WTC11 (cell line): ENCODE measurements around the gene SMAD7. TPM values are rescaled to one million over a fixed set of nuclear protein-coding genes. Genes with fewer than 3 reads are reported as not detected.

Experiments used
- ATAC-seq: fragments of 200-7000 bp; cut with Tn5 transposase; 2 replicates; pipeline ENCODE4 v1.10.0; 2021; ENCODE audit warnings: mild to moderate bottlenecking, moderate library complexity
- CTCF ChIA-PET: fragments of 300-600 bp; sonication (Branson Sonifier 250); formaldehyde crosslinking; loops from one replicate; lab custom pipeline; 2021; ENCODE audit warnings: antibody characterized with exemption; lab: Charles Lee
- POLR2A ChIA-PET: fragments of 350-600 bp; sonication (Branson Sonifier 250); formaldehyde crosslinking; loops from one replicate; lab custom pipeline; 2021; ENCODE audit warnings: antibody characterized with exemption; lab: Charles Lee
- DNase-seq: peaks from one replicate; pipeline ENCODE4 v3.0.0; 2021; ENCODE audit warnings: low spot score
- H3K27ac Mint-ChIP-seq: 2 replicates; pipeline ENCODE4 v1.8.0; 2021; ENCODE audit warnings: mixed read lengths
- H3K27me3 Mint-ChIP-seq: 2 replicates; pipeline ENCODE4 v1.8.0; 2021; ENCODE audit warnings: low read depth, mild to moderate bottlenecking, moderate library complexity, mixed read lengths
- H3K36me3 Mint-ChIP-seq: 2 replicates; pipeline ENCODE4 v1.8.0; 2021; ENCODE audit warnings: mixed read lengths
- H3K4me1 Mint-ChIP-seq: 2 replicates; pipeline ENCODE4 v1.8.0; 2022; ENCODE audit warnings: mixed read lengths
- H3K4me3 Mint-ChIP-seq: 2 replicates; pipeline ENCODE4 v1.8.0; 2021; ENCODE audit warnings: mild to moderate bottlenecking, moderate library complexity, mixed read lengths
- H3K9me3 Mint-ChIP-seq: 2 replicates; pipeline ENCODE4 v1.8.0; 2021; ENCODE audit warnings: mixed read lengths
- CBFB ChIP-seq: sonication (generic); formaldehyde crosslinking; IDR thresholded peaks from 2 replicates; pipeline ENCODE4 v1.8.1; 2022; ENCODE audit warnings: mild to moderate bottlenecking, low read depth, missing genetic modification reagents
- CREB1 ChIP-seq: sonication (generic); formaldehyde crosslinking; IDR thresholded peaks from 2 replicates; pipeline ENCODE4 v1.8.0; 2023; ENCODE audit warnings: mild to moderate bottlenecking, missing genetic modification reagents
- E2F5 ChIP-seq: sonication (generic); formaldehyde crosslinking; IDR thresholded peaks from 2 replicates; pipeline ENCODE4 v1.8.1; 2022; ENCODE audit warnings: mild to moderate bottlenecking, moderate library complexity, missing genetic modification reagents
- ERG ChIP-seq: fragments of 250-450 bp; sonication (Bioruptor Pico); IDR thresholded peaks from 2 replicates; pipeline ENCODE4 v1.8.0; 2021; ENCODE audit warnings: mild to moderate bottlenecking
- ESRRA ChIP-seq: sonication (generic); formaldehyde crosslinking; IDR thresholded peaks from 2 replicates; pipeline ENCODE4 v1.8.1; 2022; ENCODE audit warnings: mild to moderate bottlenecking, missing genetic modification reagents, borderline replicate concordance
- GABPB1 ChIP-seq: sonication (generic); formaldehyde crosslinking; IDR thresholded peaks from 2 replicates; pipeline ENCODE4 v1.8.1; 2023; ENCODE audit warnings: mild to moderate bottlenecking, missing genetic modification reagents
- GTF2I ChIP-seq: fragments of 250-450 bp; sonication (Bioruptor Pico); conservative IDR thresholded peaks from 2 replicates; pipeline ENCODE4 v1.4.0; 2021; ENCODE audit warnings: mild to moderate bottlenecking
- MYBL2 ChIP-seq: sonication (generic); formaldehyde crosslinking; IDR thresholded peaks from 2 replicates; pipeline ENCODE4 v1.8.1; 2023; ENCODE audit warnings: mild to moderate bottlenecking, moderate library complexity, missing genetic modification reagents
- NR1H2 ChIP-seq: sonication (generic); formaldehyde crosslinking; IDR thresholded peaks from 2 replicates; pipeline ENCODE4 v1.9.0; 2021; ENCODE audit warnings: mild to moderate bottlenecking, moderate library complexity, missing genetic modification reagents
- NR2C2 ChIP-seq: sonication (generic); formaldehyde crosslinking; IDR thresholded peaks from 2 replicates; pipeline ENCODE4 v1.8.0; 2022; ENCODE audit warnings: mild to moderate bottlenecking, missing genetic modification reagents
- OVOL2 ChIP-seq: fragments of 250-450 bp; sonication (Bioruptor Pico); IDR thresholded peaks from 2 replicates; pipeline ENCODE4 v1.9.0; 2021; ENCODE audit warnings: mild to moderate bottlenecking, borderline replicate concordance
- RELA ChIP-seq: sonication (generic); formaldehyde crosslinking; IDR thresholded peaks from 2 replicates; pipeline ENCODE4 v1.8.1; 2022; ENCODE audit warnings: missing genetic modification reagents, mild to moderate bottlenecking, borderline replicate concordance
- SP1 ChIP-seq: sonication (generic); formaldehyde crosslinking; conservative IDR thresholded peaks from 2 replicates; pipeline ENCODE4 v1.8.1; 2022; ENCODE audit warnings: missing genetic modification reagents
- TEAD4 ChIP-seq: sonication (generic); formaldehyde crosslinking; IDR thresholded peaks from 2 replicates; pipeline ENCODE4 v1.8.0; 2022; ENCODE audit warnings: mild to moderate bottlenecking, missing genetic modification reagents
- ZNF138 ChIP-seq: sonication (generic); formaldehyde crosslinking; conservative IDR thresholded peaks from 2 replicates; pipeline ENCODE4 v1.8.1; 2022; ENCODE audit warnings: mild to moderate bottlenecking, moderate library complexity, missing genetic modification reagents
- ZNF232 ChIP-seq: sonication (generic); formaldehyde crosslinking; IDR thresholded peaks from 2 replicates; pipeline ENCODE4 v1.8.0; 2022; ENCODE audit warnings: mild to moderate bottlenecking, missing genetic modification reagents
- ZNF317 ChIP-seq: sonication (generic); formaldehyde crosslinking; IDR thresholded peaks from 2 replicates; pipeline ENCODE4 v1.8.1; 2023; ENCODE audit warnings: low read depth, mild to moderate bottlenecking, moderate library complexity, missing genetic modification reagents, borderline replicate concordance
- ZNF416 ChIP-seq: fragments of 250-450 bp; sonication (Bioruptor Pico); IDR thresholded peaks from 2 replicates; pipeline ENCODE4 v1.9.0; 2021; ENCODE audit warnings: mild to moderate bottlenecking, inconsistent platforms
- ZNF425 ChIP-seq: fragments of 250-450 bp; sonication (Bioruptor Pico); conservative IDR thresholded peaks from 2 replicates; pipeline ENCODE4 v1.9.0; 2021; ENCODE audit warnings: mild to moderate bottlenecking
- total RNA-seq: library from RNA; stranded (reverse); gene quantifications from 3 replicates; pipeline ENCODE4 v1.2.3, GENCODE V29; 2021
- TF ChIP-seq, protein P1 (sequence below): sonication (generic); formaldehyde crosslinking; IDR thresholded peaks from 2 replicates; pipeline ENCODE4 v1.8.0; 2022; ENCODE audit warnings: mild to moderate bottlenecking, missing genetic modification reagents
- TF ChIP-seq, protein P2 (sequence below): fragments of 250-450 bp; sonication (Bioruptor Pico); IDR thresholded peaks from 2 replicates; pipeline ENCODE4 v1.9.0; 2021; ENCODE audit warnings: moderate library complexity, mild to moderate bottlenecking, inconsistent platforms, borderline replicate concordance
- TF ChIP-seq, protein P3 (sequence below): sonication (generic); formaldehyde crosslinking; IDR thresholded peaks from 2 replicates; pipeline ENCODE4 v1.8.1; 2022; ENCODE audit warnings: low read depth, missing genetic modification reagents, borderline replicate concordance
- TF ChIP-seq, protein P4 (sequence below): sonication (generic); formaldehyde crosslinking; IDR thresholded peaks from 2 replicates; pipeline ENCODE4 v1.8.0; 2022; ENCODE audit warnings: mild to moderate bottlenecking, missing genetic modification reagents

SMAD7 gene
- total RNA-seq, 1 experiment from 2014 or later, result 44.7 TPM

DNA sequence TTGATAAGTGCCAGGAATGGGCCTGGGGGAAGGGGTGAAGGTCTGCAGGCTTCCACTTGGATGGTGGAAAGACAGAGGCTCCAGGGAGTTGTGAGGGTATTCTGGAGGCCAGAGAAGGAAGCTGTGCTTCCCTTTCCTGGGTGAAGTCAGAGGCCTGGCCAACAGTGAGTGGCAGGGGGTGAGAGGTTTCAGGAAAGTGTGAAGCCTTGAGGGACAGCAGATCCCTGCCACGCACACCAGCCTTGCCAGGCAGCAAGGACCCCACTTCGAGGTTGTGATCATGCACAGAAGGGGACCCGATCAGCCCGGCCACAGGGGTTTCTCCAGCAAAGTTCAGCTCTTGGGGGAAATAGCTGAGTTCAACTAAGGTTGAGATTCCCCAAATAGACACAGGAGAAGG lies 66.5 kb downstream of the SMAD7 start:
- no peak overlapping the region for H3K4me3 Mint-ChIP-seq
- H3K9me3 Mint-ChIP-seq, result peaks cover 15% of the 10 kb centered on the region
- ATAC-seq, result no peak
- no peak overlapping the region for H3K27ac Mint-ChIP-seq
- peaks cover 6% of the 10 kb centered on the region for H3K36me3 Mint-ChIP-seq
- POLR2A ChIA-PET, result no interaction called here
- TF ChIP-seq NR1H2 (CRISPR knock-in tag) (no peak), ZNF425 (CRISPR knock-in tag) (no peak), ESRRA (no peak), ZNF416 (CRISPR knock-in tag) (no peak), ERG (CRISPR knock-in tag) (no peak), OVOL2 (CRISPR knock-in tag) (no peak), TEAD4 (CRISPR knock-in tag) (no peak), NR2C2 (no peak), E2F5 (CRISPR knock-in tag) (no peak), SP1 (no peak), ZNF317 (CRISPR knock-in tag) (no peak), CREB1 (CRISPR knock-in tag) (no peak), ZNF232 (CRISPR knock-in tag) (no peak)
- TF ChIP-seq, protein P1, sequence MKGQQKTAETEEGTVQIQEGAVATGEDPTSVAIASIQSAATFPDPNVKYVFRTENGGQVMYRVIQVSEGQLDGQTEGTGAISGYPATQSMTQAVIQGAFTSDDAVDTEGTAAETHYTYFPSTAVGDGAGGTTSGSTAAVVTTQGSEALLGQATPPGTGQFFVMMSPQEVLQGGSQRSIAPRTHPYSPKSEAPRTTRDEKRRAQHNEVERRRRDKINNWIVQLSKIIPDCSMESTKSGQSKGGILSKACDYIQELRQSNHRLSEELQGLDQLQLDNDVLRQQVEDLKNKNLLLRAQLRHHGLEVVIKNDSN (CRISPR knock-in tag), result no peak
- TF ChIP-seq, protein P2, sequence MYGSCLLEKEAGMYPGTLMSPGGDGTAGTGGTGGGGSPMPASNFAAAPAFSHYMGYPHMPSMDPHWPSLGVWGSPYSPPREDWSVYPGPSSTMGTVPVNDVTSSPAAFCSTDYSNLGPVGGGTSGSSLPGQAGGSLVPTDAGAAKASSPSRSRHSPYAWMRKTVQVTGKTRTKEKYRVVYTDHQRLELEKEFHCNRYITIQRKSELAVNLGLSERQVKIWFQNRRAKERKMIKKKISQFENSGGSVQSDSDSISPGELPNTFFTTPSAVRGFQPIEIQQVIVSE (CRISPR knock-in tag), result no peak
- TF ChIP-seq, protein P3, sequence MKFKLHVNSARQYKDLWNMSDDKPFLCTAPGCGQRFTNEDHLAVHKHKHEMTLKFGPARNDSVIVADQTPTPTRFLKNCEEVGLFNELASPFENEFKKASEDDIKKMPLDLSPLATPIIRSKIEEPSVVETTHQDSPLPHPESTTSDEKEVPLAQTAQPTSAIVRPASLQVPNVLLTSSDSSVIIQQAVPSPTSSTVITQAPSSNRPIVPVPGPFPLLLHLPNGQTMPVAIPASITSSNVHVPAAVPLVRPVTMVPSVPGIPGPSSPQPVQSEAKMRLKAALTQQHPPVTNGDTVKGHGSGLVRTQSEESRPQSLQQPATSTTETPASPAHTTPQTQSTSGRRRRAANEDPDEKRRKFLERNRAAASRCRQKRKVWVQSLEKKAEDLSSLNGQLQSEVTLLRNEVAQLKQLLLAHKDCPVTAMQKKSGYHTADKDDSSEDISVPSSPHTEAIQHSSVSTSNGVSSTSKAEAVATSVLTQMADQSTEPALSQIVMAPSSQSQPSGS (CRISPR knock-in tag), result no peak
- CTCF ChIA-PET, result no interaction called here
- DNase-seq, result no peak
- peaks cover 22% of the 10 kb centered on the region for H3K4me1 Mint-ChIP-seq
- H3K27me3 Mint-ChIP-seq, result peaks cover 4% of the 10 kb centered on the region; the same call in 1 of the 2 replicates

GRCh38 chr18:48882379-48882778 lies 68.4 kb downstream of the SMAD7 start:
- Mint-ChIP-seq H3K4me3 (no peak overlapping the region), H3K9me3 (peaks cover 15% of the 10 kb centered on the region), H3K36me3 (peaks cover 6% of the 10 kb centered on the region), H3K27ac (no peak overlapping the region), H3K27me3 (peaks cover 4% of the 10 kb centered on the region; the same call in 1 of the 2 replicates), H3K4me1 (peaks cover 21% of the 10 kb centered on the region)
- CTCF ChIA-PET, result no interaction called here
- TF ChIP-seq ZNF232 (CRISPR knock-in tag), result no peak
- no peak for TF ChIP-seq MYBL2 (CRISPR knock-in tag)
- TF ChIP-seq RELA (CRISPR knock-in tag), result no peak
- TF ChIP-seq, protein P4, sequence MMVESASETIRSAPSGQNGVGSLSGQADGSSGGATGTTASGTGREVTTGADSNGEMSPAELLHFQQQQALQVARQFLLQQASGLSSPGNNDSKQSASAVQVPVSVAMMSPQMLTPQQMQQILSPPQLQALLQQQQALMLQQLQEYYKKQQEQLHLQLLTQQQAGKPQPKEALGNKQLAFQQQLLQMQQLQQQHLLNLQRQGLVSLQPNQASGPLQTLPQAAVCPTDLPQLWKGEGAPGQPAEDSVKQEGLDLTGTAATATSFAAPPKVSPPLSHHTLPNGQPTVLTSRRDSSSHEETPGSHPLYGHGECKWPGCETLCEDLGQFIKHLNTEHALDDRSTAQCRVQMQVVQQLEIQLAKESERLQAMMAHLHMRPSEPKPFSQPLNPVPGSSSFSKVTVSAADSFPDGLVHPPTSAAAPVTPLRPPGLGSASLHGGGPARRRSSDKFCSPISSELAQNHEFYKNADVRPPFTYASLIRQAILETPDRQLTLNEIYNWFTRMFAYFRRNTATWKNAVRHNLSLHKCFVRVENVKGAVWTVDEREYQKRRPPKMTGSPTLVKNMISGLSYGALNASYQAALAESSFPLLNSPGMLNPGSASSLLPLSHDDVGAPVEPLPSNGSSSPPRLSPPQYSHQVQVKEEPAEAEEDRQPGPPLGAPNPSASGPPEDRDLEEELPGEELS (CRISPR knock-in tag), result no peak
- no peak for TF ChIP-seq ZNF138 (CRISPR knock-in tag)
- TF ChIP-seq GTF2I (CRISPR knock-in tag), result no peak
- no peak for TF ChIP-seq CBFB (CRISPR knock-in tag)
- no peak for TF ChIP-seq GABPB1 (CRISPR knock-in tag)
- ATAC-seq, result no peak
- POLR2A ChIA-PET, result no interaction called here
- DNase-seq, result no peak
